ENCODE data around the gene KRT4. TPM values are rescaled to one million over a fixed set of nuclear protein-coding genes. Genes with fewer than 3 reads are reported as not detected.

KRT4 gene
- total RNA-seq, 1 donor from 2014 or later, result not detected

GRCh38 chr12:52771505-52771904, 42.4 kb downstream of the KRT4 start:
- intact Hi-C loops (cut with micrococcal nuclease), result no loop called here
- Histone ChIP-seq H3K9me3 (replicated peaks) (no peaks in the 10 kb centered on the region), H3K4me1 (no peaks in the 10 kb centered on the region), H3K27ac (replicated peaks) (no peak overlapping the region), H3K36me3 (no peaks in the 10 kb centered on the region), H3K4me3 (no peak overlapping the region), H3K27me3 (ENCODE audit: low read depth) (peaks cover 75% of the 10 kb centered on the region)
- DNase-seq, result no peak
- TF ChIP-seq CTCF (IDR thresholded peaks at IDR 0.05; ENCODE audit: borderline replicate concordance), result no peak

GRCh38 chr12:52771088-52771487, 42.8 kb downstream of the KRT4 start:
- Histone ChIP-seq H3K4me1 (no peaks in the 10 kb centered on the region), H3K36me3 (no peaks in the 10 kb centered on the region), H3K4me3 (no peak overlapping the region), H3K27me3 (ENCODE audit: low read depth) (peaks cover 73% of the 10 kb centered on the region), H3K27ac (replicated peaks) (no peak overlapping the region), H3K9me3 (replicated peaks) (no peaks in the 10 kb centered on the region)
- no peak for DNase-seq
- intact Hi-C loops (cut with micrococcal nuclease), result no loop called here
- no peak for TF ChIP-seq CTCF (IDR thresholded peaks at IDR 0.05; ENCODE audit: borderline replicate concordance)

GRCh38 chr12:52769946-52770345, 44.0 kb downstream of the KRT4 start:
- no peak for TF ChIP-seq CTCF (IDR thresholded peaks at IDR 0.05; ENCODE audit: borderline replicate concordance)
- peaks cover 66% of the 10 kb centered on the region for H3K27me3 ChIP-seq (ENCODE audit: low read depth)
- no peak overlapping the region for H3K4me3 ChIP-seq
- intact Hi-C loops (cut with micrococcal nuclease), result no loop called here
- H3K27ac ChIP-seq (replicated peaks), result no peak overlapping the region
- H3K36me3 ChIP-seq, result no peaks in the 10 kb centered on the region
- DNase-seq, result no peak
- H3K9me3 ChIP-seq (replicated peaks), result no peaks in the 10 kb centered on the region
- H3K4me1 ChIP-seq, result no peaks in the 10 kb centered on the region

GRCh38 chr12:52769354-52769753, 44.6 kb downstream of the KRT4 start:
- peaks cover 60% of the 10 kb centered on the region for H3K27me3 ChIP-seq (ENCODE audit: low read depth)
- H3K36me3 ChIP-seq, result no peaks in the 10 kb centered on the region
- no peaks in the 10 kb centered on the region for H3K9me3 ChIP-seq (replicated peaks)
- H3K4me1 ChIP-seq, result no peaks in the 10 kb centered on the region
- no peak for TF ChIP-seq CTCF (IDR thresholded peaks at IDR 0.05; ENCODE audit: borderline replicate concordance)
- DNase-seq, result no peak
- H3K4me3 ChIP-seq, result no peak overlapping the region
- H3K27ac ChIP-seq (replicated peaks), result no peak overlapping the region
- intact Hi-C loops (cut with micrococcal nuclease), result no loop called here

GRCh38 chr12:52768479-52769200, 45.3 kb downstream of the KRT4 start:
- TF ChIP-seq CTCF (IDR thresholded peaks at IDR 0.05; ENCODE audit: borderline replicate concordance), result no peak
- intact Hi-C loops (cut with micrococcal nuclease), result no loop called here
- Histone ChIP-seq H3K4me3 (no peak overlapping the region), H3K36me3 (no peaks in the 10 kb centered on the region), H3K4me1 (no peaks in the 10 kb centered on the region), H3K27me3 (ENCODE audit: low read depth) (peaks cover 58% of the 10 kb centered on the region), H3K27ac (replicated peaks) (no peak overlapping the region), H3K9me3 (replicated peaks) (no peaks in the 10 kb centered on the region)
- DNase-seq, result no peak

All from left ventricle myocardium inferior (tissue), 1 donor.